HG03108 (cell line): ENCODE results near the gene PPP1R14B.

ENCODE experiments used
- ATAC-seq: cut with Tn5 transposase; IDR thresholded peaks from one replicate; pipeline ENCODE4 v1.9.1; 2021; ENCODE audit warnings: moderate library complexity; ENCODE audit not compliant: unreplicated experiment

The PPP1R14B gene

DNA sequence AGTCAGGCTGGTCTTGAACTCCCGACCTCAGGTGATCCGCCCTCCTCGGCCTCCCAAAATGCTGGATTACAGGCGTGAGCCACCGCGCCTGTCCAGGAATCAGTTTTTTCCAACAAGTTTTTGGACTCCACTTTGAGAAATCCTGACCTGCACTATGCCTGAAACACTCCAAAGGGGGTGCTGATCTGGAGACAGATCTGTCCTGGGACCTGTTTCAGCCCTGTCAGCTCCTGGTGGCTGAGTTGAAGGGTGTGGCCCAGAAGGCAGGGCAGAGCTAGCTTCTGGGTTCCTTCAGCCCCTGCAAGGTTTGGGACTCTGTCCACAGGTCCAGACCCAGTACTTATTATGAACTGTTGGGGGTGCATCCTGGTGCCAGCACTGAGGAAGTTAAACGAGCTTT is 15.2 kb downstream of the PPP1R14B start:
- ATAC-seq = no peak

DNA sequence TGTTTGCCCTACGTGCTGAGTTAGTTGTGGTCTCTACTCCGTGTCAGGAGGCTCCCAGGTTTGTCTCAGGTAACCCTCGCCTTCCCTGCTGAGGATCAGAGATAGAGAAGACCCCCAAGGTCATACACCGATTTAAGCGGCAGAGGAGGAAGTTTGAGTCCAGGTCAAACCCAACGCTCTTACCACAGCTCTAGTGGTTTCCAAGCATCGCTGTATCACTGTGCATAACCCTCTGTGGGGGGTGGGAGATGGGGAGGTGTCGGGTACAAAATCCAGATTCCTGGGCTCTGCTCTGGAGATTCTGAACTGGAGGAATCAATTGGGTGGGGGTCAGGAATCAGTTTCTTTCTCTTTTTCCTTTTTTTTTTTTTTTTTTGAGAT is 15.8 kb downstream of the PPP1R14B start:
- no peak for ATAC-seq

DNA sequence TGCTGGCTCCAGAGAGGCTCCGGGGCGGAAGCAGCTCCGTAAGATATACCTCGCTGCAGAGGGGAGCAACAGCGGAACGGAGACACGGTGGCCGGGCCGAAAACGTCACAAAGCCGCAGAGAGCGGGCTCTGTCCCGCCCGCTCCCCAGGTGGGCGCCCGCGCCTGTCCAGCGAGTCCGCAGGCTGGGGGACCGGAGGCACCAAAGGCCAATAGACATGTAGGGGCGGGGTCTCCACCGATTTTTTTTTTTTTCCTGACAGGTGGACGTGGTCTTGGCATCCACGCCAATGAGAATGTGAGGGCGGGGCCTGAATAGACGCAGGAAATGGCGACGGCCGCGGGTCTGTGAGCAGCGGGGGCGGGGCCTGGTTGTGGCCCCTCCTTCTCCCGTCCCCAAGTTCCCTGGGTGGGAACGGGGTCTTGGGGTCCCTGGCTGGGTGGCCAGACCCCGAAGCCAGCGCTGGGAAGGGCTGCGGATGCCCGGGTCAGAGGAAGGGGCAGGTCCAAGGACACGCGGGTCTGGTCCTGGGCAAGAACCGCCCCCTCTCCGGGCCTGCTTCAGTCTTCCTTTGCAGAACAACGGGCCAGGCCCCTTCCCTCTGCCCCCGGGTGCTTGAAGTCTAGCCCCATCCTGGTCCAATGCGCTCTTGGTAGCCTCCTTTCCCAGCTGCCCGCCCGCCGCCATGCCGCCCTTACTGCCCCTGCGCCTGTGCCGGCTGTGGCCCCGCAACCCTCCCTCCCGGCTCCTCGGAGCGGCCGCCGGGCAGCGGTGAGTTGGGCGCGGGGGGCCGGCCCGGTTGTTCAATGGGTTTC is 16.4 kb downstream of the PPP1R14B start, which contains the start of gene DNAJC4:
Gene DNAJC4 (plus strand): TSS at position 378 of the 814 bp plus-strand sequence. CDS start 307 bp downstream, at position 685.
- ATAC-seq = peak; percentile 34

DNA sequence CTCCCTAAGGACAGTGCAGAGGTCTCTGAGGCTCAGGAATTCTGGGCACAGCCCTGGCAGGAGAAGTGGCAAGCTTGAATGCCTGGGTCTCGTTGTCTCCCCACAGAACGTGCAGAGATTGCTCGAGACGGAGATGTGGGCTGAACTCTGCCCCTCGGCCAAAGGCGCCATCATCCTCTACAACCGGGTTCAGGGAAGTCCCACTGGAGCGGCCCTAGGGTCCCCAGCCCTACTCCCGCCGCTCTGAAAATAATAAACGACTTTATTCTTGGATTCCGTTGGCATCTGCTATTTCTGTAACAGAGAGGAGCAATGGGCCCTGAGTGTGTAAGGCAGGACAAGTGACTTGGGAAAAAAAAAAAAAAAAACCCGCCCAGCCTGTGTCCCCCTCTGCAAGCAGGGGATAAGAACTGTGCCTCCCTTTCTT is 17.0 kb downstream of the PPP1R14B start:
- ATAC-seq = no peak

DNA sequence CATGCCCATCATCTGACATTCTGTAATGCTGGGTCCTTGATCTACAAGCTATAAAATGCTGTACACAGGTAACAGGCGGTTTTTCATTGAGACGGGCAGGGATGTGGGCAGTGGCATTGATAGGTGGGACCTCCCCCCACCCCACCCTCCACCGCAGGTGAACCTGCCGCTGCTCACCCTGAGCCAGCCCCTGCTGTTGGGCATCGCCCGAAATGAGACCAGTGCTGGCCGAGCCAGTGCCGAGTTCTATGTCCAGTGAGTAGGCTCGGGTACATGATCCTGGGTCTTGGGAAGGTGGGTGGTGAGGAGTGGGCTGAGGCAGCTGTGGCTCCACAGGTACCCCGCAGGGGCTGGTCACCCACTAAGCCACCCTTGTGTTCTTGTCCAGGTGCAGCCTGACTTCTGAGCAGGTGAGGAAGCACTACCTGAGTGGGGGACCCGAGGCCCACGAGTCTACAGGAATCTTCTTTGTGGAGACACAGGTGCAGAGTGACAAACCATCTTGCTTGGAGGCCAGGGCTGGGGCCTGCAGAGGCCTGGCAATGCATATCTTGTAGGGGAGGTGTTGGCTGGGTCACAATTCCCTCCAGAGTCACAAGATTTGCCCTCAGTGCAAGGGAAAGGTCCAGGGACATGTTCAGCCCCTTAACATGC is 17.5 kb downstream of the PPP1R14B start:
- ATAC-seq = no peak

DNA sequence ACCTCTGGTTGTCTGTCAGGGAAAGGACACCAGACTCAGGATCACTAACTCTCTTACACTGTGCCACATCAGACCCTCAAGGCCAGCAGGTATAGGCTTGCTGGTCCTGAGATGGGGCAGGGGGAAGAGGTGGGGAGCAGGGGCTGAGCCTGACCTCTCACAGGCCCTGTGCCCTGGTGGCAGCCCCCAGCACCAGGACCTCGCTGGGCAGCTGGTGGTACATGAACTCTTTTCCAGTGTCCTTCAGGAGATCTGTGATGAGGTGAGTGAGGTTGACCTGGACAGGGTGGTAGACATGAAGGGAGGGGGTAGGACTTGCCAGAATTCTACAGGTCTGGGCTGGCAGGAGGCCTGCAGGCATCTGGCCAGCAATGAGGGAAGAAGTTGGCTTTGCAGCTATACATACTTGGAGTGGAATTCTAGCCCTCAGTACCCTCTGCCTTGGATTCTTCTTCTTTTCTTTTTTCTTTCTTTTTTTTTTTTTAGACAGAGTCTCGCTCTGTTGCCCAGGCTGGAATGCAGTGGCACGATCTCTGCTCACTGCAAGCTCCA is 19.3 kb downstream of the PPP1R14B start:
- ATAC-seq = no peak

DNA sequence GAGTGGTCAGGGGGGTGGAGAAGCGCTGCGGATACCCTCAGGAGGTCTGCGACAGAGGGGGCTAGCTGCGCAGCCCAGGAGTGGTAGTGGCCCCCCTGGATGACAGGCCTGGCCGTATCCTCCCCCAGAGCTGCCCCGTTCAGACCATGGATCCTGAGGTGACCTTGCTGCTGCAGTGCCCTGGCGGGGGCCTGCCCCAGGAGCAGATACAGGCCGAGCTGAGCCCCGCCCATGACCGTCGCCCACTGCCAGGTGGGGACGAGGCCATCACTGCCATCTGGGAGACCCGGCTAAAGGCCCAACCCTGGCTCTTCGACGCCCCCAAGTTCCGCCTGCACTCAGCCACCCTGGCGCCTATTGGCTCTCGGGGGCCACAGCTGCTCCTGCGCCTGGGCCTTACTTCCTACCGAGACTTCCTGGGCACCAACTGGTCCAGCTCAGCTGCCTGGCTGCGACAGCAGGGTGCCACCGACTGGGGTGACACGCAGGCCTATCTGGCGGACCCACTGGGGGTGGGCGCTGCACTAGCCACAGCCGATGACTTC is 20.2 kb downstream of the PPP1R14B start:
- ATAC-seq = peak; percentile 26

DNA sequence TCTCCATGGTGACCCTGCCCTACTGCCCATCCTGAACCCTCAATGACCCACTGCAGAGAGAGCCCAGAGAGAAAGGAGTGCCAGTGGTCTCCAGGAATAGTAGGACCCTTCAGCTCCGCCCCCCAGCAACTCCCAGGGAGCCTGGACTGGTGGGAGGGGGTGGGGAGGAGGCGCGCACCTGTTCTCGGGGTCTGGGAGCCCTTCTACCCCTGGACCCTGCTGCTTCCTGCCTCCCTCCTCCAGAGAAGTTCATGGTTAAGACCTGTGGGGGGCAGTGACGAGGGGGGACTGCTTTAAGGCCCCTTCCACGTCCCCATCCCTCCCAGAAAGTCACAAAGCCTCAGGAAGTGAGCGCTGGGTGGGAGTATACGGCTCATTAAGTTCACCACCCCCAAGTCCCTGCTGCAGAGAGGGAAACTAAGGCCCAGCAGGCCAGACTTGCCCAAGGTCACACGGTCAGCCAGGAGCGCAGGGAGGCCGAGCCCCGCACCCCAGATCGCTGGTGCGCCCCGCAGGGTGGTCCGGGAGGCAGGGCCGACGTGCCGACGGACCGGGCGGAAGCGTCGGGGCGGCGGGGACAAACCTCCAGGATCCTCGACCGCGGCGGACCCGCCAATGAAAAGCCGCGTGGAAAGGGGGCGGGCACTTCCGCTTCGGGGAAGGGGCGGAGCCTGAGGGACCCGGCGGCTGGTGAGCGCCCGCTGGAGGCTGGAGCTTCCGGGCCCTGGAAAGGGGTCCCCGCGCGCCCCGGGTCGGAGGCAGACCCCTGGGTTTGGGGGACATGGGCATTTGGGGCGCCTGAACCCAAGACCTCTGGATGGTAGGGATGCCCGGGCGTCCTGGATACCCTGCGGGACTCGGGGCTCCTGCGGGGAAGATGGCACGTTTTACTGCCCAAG is 20.9 kb downstream of the PPP1R14B start, which contains the start of the genes NUDT22 and TRPT1:
Gene NUDT22 (plus strand): TSS at position 667 of the 899 bp plus-strand sequence. CDS start 379 bp downstream, outside the sequence.
Gene TRPT1 (minus strand): TSS at position 579 of the 899 bp plus-strand sequence. CDS start 326 bp downstream, at position 253.
- peak; percentile 38 for ATAC-seq

DNA sequence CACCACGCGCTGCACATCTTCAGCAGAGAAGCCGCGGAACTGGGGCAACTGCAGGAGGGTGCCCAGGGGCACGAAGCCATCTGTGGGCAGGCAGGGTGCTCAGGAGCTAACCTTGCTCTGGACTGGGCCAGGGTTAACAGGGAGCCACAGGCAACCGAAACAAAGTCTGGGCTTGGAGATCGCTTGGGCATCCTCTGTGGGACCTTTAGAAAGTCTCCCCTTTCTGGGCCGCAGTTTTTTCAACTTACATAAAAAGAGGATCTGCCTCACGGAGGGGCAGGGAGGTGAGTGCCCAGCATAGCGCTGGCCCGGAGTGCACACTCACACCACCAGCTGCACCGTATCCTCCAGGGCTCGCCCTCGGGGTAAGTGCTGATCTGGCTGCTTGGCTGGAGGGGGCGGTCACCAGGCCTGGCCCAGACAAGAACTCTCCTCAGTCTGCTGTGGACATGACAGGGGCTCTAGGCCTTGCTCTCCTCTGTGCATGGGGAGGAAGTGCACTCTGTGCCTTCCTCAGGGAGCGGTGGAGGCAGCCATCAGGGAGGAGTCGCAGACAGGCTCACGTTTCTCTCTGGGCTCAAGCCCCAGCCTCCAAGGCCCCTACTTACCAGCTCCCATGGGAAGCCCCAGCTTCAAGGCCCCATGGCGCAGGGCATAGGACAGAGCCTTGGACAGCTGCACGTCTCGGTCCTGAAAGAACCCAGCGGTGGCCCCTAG is 21.7 kb downstream of the PPP1R14B start:
- ATAC-seq = no peak

DNA sequence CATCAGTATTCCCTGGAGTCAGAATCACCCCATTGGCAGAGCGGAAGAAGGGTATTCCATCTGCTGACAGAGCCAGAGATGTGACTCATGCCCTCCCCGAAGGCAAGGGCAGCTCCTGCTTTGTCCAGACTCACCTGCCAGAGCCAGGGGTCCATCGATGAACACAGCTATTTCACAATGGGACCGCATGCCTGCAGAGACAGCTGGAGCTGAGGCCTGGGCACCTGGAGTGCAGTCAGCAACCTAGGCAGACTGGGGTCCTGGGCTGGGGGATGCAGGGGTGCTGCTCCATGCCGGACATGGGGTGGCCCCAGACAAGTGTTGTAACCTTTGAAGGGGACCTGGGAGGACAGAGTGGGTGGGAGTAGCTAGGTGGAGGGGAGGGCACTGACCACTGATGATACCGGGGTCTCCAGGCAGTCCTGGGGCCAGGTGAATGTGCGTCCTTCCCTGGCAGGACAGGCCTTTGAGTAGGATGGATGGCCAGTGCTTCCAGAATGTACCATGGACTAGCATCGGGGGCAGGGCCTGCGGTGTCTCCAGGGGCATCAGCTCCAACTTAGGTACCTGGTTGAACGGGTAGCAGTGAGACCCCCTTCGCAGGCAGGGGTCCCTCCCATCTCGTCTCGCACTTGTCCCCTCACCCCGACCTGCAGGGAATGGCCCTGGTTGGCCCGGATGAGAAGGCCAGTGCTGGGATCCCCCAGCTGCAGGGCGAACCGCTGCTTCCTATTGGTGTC is 22.4 kb downstream of the PPP1R14B start:
- no peak for ATAC-seq

DNA sequence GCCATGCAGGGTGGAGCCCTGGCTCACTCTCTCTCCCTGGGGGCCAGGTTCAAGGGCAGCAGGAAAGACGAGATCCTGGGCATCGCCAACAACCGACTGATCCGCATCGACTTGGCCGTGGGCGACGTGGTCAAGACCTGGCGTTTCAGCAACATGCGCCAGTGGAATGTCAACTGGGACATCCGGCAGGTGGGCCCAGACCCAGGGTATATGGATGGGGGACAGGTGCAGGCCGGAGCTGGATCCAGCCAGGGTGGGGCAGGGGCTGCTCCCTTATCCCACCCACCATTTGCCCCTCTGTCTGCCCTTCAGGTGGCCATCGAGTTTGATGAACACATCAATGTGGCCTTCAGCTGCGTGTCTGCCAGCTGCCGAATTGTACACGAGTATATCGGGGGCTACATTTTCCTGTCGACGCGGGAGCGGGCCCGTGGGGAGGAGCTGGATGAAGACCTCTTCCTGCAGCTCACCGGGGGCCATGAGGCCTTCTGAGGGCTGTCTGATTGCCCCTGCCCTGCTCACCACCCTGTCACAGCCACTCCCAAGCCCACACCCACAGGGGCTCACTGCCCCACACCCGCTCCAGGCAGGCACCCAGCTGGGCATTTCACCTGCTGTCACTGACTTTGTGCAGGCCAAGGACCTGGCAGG is 23.6 kb downstream of the PPP1R14B start:
- ATAC-seq = no peak

DNA sequence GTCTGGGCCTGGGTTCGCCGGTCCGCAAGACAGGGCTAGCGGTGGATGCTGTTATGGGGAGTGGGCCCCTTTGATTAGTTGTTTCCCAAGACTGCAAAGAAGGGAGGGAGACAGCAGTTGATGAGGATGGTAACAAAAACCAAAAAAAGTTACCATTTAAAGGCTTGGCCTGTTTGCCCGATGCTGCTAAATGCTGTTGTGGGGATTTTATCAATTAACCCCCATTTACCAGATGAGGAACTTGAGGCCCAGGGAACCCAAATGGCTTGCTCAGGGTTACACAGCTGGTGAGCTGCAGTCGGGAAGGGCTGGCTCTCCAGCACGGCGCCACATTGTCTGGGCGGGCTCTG is 24.1 kb downstream of the PPP1R14B start:
- ATAC-seq = no peak

DNA sequence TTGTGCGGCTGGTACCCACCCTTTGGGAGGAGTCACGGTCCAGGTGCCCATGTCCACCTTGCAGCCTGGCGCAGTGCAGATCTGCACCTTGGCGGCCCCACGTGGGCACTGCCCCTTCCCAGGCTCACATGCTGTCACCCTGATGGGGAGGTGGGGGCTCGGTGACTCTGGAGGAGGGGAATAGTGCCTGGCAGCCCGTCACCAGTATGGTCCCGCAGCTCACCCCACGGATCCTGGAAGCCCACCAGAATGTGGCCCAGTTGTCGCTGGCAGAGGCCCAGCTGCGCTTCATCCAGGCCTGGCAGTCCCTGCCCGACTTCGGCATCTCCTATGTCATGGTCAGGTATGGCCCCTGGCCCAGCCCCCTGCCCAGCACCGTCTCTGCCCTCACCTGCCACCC is 25.9 kb downstream of the PPP1R14B start:
- ATAC-seq = no peak

DNA sequence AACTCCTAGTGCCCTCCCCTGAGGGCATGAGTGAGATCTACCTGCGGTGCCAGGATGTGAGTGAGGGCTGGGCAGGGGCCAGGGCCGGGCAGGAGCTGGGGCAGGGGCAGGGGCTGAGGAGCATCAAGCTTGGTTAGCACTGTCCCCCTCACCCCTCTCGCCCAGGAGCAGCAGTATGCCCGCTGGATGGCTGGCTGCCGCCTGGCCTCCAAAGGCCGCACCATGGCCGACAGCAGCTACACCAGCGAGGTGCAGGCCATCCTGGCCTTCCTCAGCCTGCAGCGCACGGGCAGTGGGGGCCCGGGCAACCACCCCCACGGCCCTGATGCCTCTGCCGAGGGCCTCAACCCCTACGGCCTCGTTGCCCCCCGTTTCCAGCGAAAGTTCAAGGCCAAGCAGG is 26.5 kb downstream of the PPP1R14B start:
- ATAC-seq = no peak

DNA sequence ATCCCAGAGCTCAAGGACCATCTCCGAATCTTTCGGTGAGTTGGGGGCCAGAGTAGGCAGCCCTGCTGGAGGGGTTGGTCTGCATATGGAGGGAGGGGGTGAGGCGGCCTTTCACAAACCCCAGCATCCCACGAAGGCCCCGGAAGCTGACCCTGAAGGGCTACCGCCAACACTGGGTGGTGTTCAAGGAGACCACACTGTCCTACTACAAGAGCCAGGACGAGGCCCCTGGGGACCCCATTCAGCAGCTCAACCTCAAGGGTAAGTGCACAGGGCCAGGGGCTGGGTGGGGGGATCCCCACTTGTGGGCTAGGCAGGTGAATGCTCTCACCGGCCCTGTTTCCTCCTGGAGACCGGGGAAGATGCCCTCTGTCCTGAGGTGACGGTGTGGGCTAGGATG is 27.0 kb downstream of the PPP1R14B start:
- ATAC-seq = no peak

DNA sequence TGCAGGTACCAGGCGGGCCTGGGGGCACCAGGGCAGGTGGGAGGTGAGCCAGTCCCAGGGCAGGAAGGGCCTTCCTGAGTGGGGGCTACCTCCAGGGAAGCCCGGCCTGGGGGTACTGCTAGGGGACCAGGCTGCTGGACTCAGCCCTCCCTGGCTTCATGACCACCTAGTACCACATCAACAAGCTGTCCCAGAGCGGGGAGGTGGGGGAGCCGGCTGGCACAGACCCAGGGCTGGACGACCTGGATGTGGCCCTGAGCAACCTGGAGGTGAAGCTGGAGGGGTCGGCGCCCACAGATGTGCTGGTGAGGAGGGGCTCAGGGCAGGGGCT is 27.4 kb downstream of the PPP1R14B start:
- ATAC-seq = no peak

DNA sequence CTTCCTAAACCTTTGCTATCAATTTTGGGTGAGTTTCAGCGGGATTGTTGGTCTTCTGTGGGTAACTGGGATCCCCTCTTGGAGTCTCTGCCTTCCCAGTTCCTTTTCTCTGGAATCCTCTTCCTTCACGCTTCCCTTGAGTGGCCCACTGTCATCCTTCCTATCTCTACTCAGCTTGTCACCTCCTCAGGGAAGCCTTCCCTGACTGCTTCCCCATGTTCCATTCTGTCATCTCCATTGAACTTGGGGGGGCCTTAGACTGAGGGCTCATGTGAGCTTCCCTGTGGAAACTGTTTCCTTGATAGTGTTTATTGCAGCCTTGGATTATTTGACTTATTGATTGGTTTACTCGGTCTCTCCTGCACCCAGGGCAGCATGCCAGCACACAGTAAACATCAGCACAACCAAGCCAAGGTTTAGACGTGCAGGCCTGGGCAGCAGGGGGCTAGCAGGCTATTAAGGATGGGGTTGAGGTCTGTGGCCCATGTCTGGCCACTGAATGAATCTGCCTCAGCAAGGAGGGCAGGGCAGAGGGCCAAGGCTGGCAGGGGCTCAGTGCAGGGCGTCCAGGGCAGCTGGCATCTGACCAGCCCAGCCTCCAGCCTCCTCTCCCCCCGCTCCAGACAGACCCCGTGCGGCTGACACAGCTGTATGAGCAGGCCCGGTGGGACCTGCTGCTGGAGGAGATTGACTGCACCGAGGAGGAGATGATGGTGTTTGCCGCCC is 28.0 kb downstream of the PPP1R14B start:
- ATAC-seq = no peak

DNA sequence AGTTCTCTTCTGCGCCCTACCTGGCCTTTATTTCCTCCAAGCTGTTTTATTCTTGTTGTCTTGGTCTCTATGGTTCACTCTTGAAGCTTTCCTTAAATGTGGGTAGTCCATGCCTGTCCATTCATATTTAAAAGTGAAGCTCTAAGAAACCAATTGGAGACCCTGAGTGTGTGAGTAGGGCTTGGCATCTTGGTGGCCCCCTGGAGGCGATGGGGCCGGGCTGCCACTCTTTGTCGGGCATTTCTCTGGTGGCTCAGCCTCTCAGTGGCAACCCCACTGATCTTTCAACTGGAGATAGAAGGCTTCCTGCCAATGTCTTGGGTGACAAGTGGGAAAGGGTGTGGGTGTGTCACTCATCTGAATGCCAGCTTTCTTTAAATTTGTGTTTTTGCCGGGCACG is 29.9 kb downstream of the PPP1R14B start:
- ATAC-seq = no peak
